ENCODE measurements around the gene KIF3A.

Gene KIF3A

DNA sequence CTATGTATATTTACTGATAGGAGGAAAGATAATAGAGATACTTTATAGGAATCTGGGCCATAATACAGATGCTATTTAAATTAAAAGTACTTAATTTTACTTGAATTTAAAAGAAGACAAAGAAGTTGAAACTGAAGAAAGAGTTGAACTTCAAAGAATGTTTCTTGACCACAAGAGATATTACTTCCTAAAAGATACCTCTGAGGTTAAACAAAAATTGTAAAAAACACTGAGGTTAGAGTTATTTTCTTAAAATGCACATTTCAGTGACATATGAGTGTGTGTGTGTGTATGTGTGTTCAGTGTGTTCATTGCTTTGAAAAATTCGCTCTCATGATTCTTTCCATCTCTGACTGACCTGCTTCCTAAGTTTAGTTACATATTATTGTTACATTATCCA, 43.2 kb upstream of the KIF3A start:
- no peak overlapping the region for H3K4me3 ChIP-seq (ENCODE audit: low read depth, low read length)
- in situ Hi-C loops (cut with HindIII; ENCODE audit: low sequenced_read_pairs): no loop called here
- DNase-seq (ENCODE audit: low read depth): no peak
- TF ChIP-seq, protein P1, sequence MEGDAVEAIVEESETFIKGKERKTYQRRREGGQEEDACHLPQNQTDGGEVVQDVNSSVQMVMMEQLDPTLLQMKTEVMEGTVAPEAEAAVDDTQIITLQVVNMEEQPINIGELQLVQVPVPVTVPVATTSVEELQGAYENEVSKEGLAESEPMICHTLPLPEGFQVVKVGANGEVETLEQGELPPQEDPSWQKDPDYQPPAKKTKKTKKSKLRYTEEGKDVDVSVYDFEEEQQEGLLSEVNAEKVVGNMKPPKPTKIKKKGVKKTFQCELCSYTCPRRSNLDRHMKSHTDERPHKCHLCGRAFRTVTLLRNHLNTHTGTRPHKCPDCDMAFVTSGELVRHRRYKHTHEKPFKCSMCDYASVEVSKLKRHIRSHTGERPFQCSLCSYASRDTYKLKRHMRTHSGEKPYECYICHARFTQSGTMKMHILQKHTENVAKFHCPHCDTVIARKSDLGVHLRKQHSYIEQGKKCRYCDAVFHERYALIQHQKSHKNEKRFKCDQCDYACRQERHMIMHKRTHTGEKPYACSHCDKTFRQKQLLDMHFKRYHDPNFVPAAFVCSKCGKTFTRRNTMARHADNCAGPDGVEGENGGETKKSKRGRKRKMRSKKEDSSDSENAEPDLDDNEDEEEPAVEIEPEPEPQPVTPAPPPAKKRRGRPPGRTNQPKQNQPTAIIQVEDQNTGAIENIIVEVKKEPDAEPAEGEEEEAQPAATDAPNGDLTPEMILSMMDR (IDR thresholded peaks at IDR 0.05; ENCODE audit: low read depth, low read length, missing control alignments): no peak

DNA sequence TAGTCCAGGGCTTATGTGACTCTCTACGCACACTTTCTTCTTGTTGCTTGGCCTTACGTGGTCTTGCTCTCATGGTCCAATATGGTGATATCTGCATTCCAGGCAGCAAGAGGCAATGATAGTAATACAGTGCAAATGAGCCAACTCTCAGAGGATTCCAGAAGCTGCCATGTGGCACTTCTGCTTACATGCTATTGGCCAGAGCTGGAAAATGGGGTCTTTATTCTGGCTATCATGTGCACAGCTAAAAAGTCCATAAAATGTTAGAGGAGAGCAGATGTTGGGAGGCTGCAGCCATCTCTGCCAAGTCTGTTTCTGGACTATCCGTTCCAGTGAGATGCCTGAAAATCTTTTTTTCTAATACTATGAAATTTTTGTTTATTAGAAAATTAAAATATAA, 42.6 kb upstream of the KIF3A start:
- in situ Hi-C loops (cut with HindIII; ENCODE audit: low sequenced_read_pairs): no loop called here
- no peak overlapping the region for H3K4me3 ChIP-seq (ENCODE audit: low read depth, low read length)
- DNase-seq (ENCODE audit: low read depth): no peak
- TF ChIP-seq, protein P1 (IDR thresholded peaks at IDR 0.05; ENCODE audit: low read depth, low read length, missing control alignments): no peak

DNA sequence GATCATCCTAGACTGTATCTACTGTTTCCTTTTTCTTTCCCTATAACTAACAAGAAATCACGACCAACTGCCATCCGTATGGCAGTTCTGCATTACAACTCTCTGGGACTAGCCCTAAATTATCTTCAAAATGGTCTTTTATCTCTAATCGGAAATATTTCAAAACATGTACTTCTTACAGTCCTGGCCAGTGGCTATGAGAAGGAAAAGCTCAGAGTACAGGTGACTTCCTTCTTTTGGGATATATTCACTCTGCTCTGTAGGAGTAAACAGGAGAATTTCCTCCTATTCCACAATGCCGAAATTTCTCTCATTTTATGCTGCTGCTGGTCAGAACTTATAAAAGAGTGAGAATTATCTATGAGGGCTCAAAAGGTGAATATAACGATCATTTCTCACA, 41.5 kb upstream of the KIF3A start:
- H3K4me3 ChIP-seq (ENCODE audit: low read depth, low read length): no peak overlapping the region
- DNase-seq (ENCODE audit: low read depth): no peak
- in situ Hi-C loops (cut with HindIII; ENCODE audit: low sequenced_read_pairs): no loop called here
- TF ChIP-seq, protein P1 (IDR thresholded peaks at IDR 0.05; ENCODE audit: low read depth, low read length, missing control alignments): no peak

DNA sequence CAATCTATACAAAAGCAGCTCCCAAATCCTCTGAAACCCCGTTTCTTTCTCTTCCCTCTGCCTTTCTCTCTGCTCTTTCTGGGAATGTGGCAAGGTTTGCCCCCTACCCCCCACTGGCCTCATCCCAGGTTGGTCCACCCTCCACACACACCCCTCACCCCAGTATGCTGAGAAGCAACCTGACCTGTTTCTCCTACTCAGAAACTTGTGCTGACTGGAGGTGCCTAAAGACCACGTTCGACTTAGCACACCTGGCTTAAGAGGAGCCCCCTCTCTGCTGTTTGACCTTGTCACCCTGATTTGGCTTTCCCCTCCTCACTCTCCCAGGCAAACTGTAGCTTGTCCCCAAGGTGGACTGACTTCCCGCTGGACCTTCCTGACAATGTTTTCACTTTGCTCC, 40.8 kb upstream of the KIF3A start:
- in situ Hi-C loops (cut with HindIII; ENCODE audit: low sequenced_read_pairs): no loop called here
- peak overlapping the region; percentile 69 for H3K4me3 ChIP-seq (ENCODE audit: low read depth, low read length)
- TF ChIP-seq, protein P1 (IDR thresholded peaks at IDR 0.05; ENCODE audit: low read depth, low read length, missing control alignments): no peak

DNA sequence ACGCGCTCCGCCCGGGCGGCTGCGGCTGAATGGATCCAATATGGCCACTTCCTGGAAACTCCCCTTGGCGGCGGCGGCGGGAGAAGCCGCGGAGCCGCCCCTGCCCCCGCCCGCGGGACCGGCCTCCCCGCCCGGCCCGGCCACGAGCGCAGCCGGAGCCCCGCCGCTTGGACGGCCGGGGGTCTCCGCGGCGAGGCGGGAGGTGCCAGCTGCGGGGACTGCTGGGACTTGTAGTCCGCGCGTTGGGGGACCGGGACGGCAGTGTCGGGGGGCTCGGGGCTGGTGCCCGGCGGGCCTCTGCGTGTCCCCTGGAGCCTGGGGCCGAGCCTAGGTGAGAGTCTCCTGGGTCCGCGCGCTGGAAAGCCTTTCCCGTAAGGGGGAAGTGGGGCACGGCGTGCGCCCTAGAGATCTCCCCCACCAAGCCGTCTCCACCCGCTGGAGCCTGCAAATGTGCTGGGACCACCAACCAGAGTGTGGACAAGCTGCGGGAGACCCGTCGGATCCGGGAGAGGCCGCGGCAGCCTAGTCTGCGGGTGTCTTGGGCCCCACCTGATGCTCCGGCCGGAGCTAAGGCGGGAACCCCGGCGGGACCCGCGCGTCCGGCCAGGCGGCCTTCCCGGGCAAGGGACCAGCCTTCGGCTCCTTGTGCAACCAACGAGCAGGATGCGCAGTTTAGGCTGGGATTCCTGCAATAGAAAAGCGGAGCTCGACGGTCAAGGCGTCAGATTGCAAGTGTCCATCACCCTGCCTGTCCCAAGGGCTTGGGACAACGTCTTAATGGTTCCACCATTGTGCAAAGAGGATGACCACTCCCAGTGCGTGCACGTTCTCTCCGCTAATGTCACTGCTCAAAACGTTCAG, 40.1 kb upstream of the KIF3A start, which contains the start of gene SEPTIN8:
SEPTIN8 (minus strand) TSS at position 31 of the 861 bp plus-strand sequence. CDS start 102 bp downstream, outside the sequence.
- peak within 1 kb of the TSS; percentile 69 for H3K4me3 ChIP-seq (ENCODE audit: low read depth, low read length)
- in situ Hi-C loops (cut with HindIII; ENCODE audit: low sequenced_read_pairs): no loop called here
- no peak for DNase-seq (ENCODE audit: low read depth)
- TF ChIP-seq, protein P1 (IDR thresholded peaks at IDR 0.05; ENCODE audit: low read depth, low read length, missing control alignments): no peak

More for the DNA sequence above, 40.8 kb upstream of the KIF3A start:
- DNase-seq (ENCODE audit: low read depth): no peak

DNA sequence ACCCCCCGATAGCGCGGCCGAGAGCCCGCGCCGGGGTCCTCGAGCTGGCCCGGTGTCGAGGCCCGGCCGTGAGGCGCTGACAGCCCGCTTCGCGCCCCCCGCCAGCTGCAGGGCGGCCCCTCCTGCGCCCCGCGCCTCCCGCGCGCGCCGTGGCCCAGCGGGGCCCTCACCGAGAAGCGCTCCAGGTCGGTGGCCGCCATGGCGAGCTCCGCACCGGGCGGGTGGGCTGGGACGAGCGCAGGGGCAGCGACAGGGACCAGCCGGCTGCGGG, 39.5 kb upstream of the KIF3A start:
- H3K4me3 ChIP-seq (ENCODE audit: low read depth, low read length): peak overlapping the region; percentile 69
- DNase-seq (ENCODE audit: low read depth): no peak
- in situ Hi-C loops (cut with HindIII; ENCODE audit: low sequenced_read_pairs): no loop called here
- TF ChIP-seq, protein P1 (IDR thresholded peaks at IDR 0.05; ENCODE audit: low read depth, low read length, missing control alignments): no peak

All from astrocyte of the cerebellum (primary cell).